Neural crest cell (in vitro differentiated cells): ENCODE measurements around the gene SSPN. TPM values are rescaled to one million over a fixed set of nuclear protein-coding genes. Genes with fewer than 3 reads are reported as not detected.
A peak's percentile ranks its signal among the peaks of the same experiment; 100 is the strongest.

Experiments used
- DNase-seq: peaks from one replicate; pipeline ENCODE4 v3.0.0; 2021; ENCODE audit warnings: low read depth, mixed read lengths, low spot score
- H3K27ac Mint-ChIP-seq: one replicate; pipeline ENCODE4 v1.8.0; 2021; ENCODE audit warnings: mild to moderate bottlenecking, mixed read lengths; ENCODE audit not compliant: unreplicated experiment
- H3K27me3 Mint-ChIP-seq: 2 replicates; pipeline ENCODE4 v1.8.0; 2021; ENCODE audit warnings: low read depth, mild to moderate bottlenecking, mixed read lengths
- H3K36me3 Mint-ChIP-seq: 2 replicates; pipeline ENCODE4 v1.8.0; 2021; ENCODE audit warnings: low read depth, mild to moderate bottlenecking, mixed read lengths
- H3K4me1 Mint-ChIP-seq: 2 replicates; pipeline ENCODE4 v1.8.0; 2021; ENCODE audit warnings: mixed read lengths
- H3K4me3 Mint-ChIP-seq: one replicate; pipeline ENCODE4 v1.8.0; 2021; ENCODE audit warnings: mild to moderate bottlenecking, mixed read lengths
- H3K9me3 Mint-ChIP-seq: 2 replicates; pipeline ENCODE4 v1.8.0; 2021; ENCODE audit warnings: mixed read lengths
- long read RNA-seq: library from polyadenylated mRNA; unstranded; transcript quantifications from one replicate; pipeline ENCODE4 v2.0.0, GENCODE V29; 2020
- total RNA-seq: library from RNA; stranded (reverse); gene quantifications from 2 replicates; pipeline ENCODE4 v1.2.1, GENCODE V29; 2021
- TF ChIP-seq, protein P1 (sequence below): fragments of 200-600 bp; sonication (generic); conservative IDR thresholded peaks from 2 replicates; pipeline ENCODE4 v1.5.0; 2021; ENCODE audit warnings: antibody characterized with exemption, mild to moderate bottlenecking

SSPN gene, protein sequence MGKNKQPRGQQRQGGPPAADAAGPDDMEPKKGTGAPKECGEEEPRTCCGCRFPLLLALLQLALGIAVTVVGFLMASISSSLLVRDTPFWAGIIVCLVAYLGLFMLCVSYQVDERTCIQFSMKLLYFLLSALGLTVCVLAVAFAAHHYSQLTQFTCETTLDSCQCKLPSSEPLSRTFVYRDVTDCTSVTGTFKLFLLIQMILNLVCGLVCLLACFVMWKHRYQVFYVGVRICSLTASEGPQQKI
- total RNA-seq = 4.1 and 4.7 TPM in 2 replicates
- long read RNA-seq, full-length matches to known transcripts = 1 of 1 reads
- long read RNA-seq, partial matches to known transcripts = 0 of 1 reads
- long read RNA-seq, other reads (novel, unspliced or antisense) = 0 of 1 reads

DNA sequence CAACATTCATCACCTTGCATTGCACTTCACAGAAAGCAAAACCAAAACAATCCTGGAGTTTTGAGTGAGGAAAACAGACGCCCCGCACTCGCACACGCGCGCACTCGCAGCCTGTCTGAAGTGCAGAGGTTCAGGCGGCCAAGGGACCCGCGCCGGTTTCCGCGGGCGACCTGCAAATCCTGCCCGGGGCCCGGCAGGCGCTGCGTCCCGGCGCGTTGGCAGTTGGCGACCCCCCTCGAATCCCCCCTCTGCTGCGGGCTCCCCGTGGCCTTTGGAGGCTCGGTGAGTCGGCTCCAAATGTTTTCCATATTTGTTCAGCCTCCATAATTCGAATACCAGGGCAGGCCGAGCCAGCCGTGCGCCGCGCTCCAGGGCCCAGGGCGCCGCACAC lies at the start of gene SSPN:
TSS of gene SSPN (plus strand) at position 324 of the 391 bp plus-strand sequence. CDS start 100 bp downstream, outside the sequence.
- Mint-ChIP-seq H3K27me3 (no peaks in the 10 kb centered on the region), H3K4me1 (peaks cover 23% of the 10 kb centered on the region), H3K4me3 (peak within 1 kb of the TSS; percentile 96), H3K9me3 (no peaks in the 10 kb centered on the region), H3K27ac (peak within 1 kb of the TSS; percentile 92), H3K36me3 (no peaks in the 10 kb centered on the region)
- DNase-seq = peak; percentile 66
- TF ChIP-seq, protein P1, sequence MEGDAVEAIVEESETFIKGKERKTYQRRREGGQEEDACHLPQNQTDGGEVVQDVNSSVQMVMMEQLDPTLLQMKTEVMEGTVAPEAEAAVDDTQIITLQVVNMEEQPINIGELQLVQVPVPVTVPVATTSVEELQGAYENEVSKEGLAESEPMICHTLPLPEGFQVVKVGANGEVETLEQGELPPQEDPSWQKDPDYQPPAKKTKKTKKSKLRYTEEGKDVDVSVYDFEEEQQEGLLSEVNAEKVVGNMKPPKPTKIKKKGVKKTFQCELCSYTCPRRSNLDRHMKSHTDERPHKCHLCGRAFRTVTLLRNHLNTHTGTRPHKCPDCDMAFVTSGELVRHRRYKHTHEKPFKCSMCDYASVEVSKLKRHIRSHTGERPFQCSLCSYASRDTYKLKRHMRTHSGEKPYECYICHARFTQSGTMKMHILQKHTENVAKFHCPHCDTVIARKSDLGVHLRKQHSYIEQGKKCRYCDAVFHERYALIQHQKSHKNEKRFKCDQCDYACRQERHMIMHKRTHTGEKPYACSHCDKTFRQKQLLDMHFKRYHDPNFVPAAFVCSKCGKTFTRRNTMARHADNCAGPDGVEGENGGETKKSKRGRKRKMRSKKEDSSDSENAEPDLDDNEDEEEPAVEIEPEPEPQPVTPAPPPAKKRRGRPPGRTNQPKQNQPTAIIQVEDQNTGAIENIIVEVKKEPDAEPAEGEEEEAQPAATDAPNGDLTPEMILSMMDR = no peak

DNA sequence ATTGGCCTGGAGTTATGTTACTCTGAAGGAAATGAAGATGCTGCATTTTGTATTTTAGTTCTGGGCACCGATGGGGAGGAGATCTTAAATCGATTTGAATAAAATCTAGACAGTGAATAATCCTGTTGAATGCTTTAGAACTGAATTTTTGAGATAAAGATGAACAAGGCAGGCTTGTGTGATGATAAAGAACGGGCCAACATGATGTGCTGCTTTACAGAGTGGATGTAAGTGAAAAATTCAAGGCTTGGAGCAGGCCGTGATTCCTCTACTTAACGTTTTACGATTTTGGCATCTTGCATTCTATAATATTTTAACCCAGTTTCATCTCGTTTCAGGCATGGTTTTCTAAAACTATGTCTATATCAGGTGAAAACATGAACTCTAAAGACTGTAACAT lies 47.1 kb upstream of the SSPN start:
- H3K27me3 Mint-ChIP-seq = no peaks in the 10 kb centered on the region
- TF ChIP-seq, protein P1 = no peak
- H3K4me3 Mint-ChIP-seq = no peak overlapping the region
- no peak overlapping the region for H3K27ac Mint-ChIP-seq
- no peak for DNase-seq
- H3K4me1 Mint-ChIP-seq = no peaks in the 10 kb centered on the region
- H3K36me3 Mint-ChIP-seq = no peaks in the 10 kb centered on the region
- no peaks in the 10 kb centered on the region for H3K9me3 Mint-ChIP-seq

- no peaks in the 10 kb centered on the region for H3K36me3 Mint-ChIP-seq
- H3K4me1 Mint-ChIP-seq = no peaks in the 10 kb centered on the region
- H3K27ac Mint-ChIP-seq = no peak overlapping the region
Observed at GRCh38 chr12:26149968-26150500, 45.3 kb upstream of the SSPN start.

DNA sequence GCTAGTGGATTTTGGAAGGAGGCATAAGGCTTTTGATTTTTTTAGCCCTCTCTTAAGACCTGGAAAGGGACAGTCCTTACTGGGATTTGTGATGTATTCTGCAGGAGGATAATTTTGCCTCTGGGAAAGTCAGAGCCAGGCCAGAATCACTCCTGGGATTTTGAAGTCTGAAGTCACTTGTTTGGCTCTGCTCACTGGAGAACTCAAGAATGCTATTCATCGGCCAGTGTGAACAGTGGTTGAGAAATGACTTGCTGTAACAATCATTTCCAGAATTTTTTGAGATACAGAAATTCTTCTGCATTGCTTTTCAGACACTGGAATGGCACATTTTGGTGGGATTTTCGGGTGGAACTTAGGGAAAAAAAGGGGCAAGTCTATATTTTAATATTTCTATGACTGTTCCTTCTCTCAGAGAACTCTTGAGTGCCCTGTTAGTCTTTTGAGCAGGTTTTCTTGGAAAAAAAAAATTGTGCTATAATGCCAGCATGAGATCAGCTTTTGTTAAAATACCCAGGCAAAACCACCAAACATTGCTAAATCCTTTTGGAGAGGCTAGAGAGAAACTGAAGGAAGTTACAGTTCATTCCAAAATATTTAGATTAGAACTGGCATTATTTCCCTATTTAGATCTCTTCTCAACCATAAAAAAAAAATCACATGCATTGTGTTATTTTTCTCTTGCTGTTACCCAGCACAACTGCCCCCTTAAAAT lies 44.5 kb upstream of the SSPN start:
- TF ChIP-seq, protein P1 = no peak
- Mint-ChIP-seq H3K27ac (no peak overlapping the region), H3K9me3 (no peaks in the 10 kb centered on the region), H3K36me3 (no peaks in the 10 kb centered on the region), H3K27me3 (no peaks in the 10 kb centered on the region), H3K4me3 (no peak overlapping the region), H3K4me1 (no peaks in the 10 kb centered on the region)
- no peak for DNase-seq

More at GRCh38 chr12:26149968-26150500, 45.3 kb upstream of the SSPN start:
- H3K27me3 Mint-ChIP-seq = no peaks in the 10 kb centered on the region
- no peak for DNase-seq
- no peaks in the 10 kb centered on the region for H3K9me3 Mint-ChIP-seq
- H3K4me3 Mint-ChIP-seq = no peak overlapping the region
- TF ChIP-seq, protein P1 = no peak

GRCh38 chr12:26152507-26153102 lies 42.8 kb upstream of the SSPN start:
- Mint-ChIP-seq H3K27ac (no peak overlapping the region), H3K36me3 (no peaks in the 10 kb centered on the region), H3K27me3 (no peaks in the 10 kb centered on the region), H3K9me3 (no peaks in the 10 kb centered on the region), H3K4me1 (no peaks in the 10 kb centered on the region), H3K4me3 (no peak overlapping the region)
- no peak for DNase-seq
- TF ChIP-seq, protein P1 = no peak
